HG03060 (cell line): ENCODE data around the gene TMEM51.
"Not testable (repeated sequence)": the region's sequence is repeated elsewhere in the genome, so short reads cannot be mapped to it uniquely, and the experiment has no call there.

Experiments
- ATAC-seq: cut with Tn5 transposase; IDR thresholded peaks from one replicate; pipeline ENCODE4 v1.9.1; 2021; ENCODE audit warnings: low read depth, moderate number of reproducible peaks; ENCODE audit not compliant: unreplicated experiment

TMEM51 gene

DNA sequence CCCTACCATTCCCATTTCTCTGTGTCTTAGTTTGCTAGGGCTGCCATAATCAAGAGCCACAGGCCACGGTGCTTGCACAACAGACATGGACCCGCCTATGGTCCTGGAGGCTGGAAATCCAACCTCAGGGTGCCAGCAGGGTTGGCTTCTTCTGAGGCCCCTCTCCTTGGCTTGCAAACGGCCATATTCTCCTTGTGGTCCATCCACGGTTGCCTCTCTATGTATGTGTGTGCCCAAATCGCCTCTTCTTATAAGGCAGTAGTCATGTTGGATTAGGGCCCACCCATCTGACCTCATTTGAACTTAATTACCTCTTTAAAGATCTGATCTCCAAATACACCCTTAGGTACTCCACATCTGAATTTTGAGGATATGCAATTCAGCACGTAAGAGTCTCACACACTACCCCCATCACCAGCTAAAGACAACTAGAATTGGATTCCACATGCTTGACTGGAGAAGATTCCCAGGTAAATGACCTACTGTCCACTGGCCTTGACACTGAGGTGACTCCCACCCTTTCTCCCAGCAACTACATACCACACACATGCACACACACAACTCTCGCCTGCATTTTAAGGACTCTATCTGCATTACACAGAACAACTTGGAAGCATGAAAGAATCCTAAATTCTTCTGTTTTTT lies 28.3 kb upstream of the TMEM51 start:
- ATAC-seq = no peak

- no peak for ATAC-seq
Measured at GRCh38 chr1:15128077-15128476, 25.5 kb upstream of the TMEM51 start.

DNA sequence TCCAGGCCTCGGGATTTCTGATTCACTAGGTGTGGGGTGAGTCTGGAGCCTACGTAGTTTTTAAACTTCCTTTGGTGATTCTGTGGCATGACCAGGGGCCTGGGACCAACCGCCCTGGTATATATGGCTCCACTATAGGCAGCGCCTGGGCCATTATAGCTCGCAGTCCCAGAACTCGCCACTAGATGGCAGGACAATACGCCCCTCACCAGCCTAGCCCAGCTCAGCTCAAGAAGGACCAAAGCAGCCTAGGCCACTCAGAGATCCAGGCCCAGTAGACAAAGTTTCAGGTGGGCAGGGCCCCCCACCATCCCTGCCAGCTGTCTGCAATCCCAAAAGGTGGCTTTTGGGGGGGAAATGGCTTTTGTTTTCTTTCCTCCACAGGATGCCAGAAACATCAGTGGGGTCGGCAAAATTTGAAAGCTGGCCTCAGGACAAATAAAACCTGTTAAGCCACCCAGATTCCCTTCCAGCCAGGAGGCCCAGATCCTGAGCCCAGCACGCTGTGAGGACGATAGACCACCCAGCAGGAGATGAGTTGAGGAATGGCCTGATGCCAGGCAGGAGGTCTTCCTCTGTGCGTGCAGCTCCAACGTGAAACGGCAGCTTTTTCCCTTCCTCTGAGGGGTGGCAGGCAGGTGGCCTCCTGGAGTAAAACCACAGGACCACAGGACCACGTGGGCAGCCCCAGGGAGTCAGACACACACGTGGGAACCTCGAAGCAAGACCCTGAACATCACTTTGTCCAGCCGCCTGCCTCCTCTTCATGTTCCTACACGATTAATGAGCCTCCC lies 24.8 kb upstream of the TMEM51 start:
- no peak for ATAC-seq

DNA sequence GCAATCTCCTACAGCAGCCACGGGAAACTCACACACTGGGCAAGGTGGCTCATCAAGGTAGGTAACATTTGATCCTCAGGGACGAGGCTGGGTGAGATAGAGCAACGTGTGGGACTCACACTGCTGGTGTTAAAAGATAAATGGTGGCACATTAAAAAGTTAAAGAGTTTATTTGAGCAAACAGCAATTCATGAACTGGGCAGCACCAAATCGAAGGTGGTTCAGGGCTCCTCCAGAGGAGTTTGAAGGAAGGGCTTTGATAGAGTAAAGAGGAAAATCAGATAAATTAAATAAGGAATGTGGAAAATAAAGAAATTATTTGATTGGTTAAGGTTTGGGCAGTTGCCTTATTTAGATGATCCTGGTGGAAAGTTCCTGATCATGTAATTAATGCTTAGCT lies 23.6 kb upstream of the TMEM51 start:
- no peak for ATAC-seq

- no peak for ATAC-seq
Measured at GRCh38 chr1:15130607-15131006, 22.9 kb upstream of the TMEM51 start.

DNA sequence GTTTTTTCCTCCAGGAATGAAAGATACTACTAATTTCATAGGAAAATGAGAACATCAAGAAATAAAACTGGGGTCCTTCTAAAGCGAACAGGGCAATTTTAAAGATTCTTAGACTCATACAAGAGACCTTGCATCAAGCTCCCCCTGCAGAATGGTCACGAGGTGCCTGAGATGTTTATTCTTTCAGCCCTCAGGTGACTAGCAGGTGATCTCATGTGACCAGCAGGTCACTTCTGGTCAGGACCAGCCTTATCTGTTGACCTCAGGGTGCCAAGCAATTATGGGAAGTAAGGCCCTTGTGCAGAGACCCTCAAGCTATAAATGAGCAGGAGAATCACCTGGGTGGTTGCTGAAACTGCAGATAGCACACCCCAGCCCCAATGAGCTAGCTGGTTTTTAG lies 20.6 kb upstream of the TMEM51 start:
- no peak for ATAC-seq

GRCh38 chr1:15134285-15134684 lies 19.3 kb upstream of the TMEM51 start:
- ATAC-seq = no peak

DNA sequence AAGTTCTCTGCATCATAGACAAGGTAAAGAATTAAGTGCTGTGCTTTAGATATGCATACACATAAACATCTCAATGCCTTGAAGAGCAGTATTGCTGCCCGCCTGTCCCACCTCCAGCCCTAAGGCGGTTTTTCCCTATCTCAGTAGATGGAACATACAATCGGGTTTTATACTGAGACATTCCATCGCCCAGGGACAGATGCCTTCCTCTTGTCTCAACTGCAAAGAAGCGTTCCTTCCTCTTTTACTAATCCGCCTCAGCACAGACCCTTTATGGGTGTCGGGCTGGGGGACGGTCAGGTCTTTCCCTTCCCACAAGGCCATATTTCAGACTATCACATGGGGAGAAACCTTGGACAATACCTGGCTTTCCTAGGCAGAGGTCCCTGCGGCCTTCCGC lies 17.9 kb upstream of the TMEM51 start:
- not testable (repeated sequence) for ATAC-seq

DNA sequence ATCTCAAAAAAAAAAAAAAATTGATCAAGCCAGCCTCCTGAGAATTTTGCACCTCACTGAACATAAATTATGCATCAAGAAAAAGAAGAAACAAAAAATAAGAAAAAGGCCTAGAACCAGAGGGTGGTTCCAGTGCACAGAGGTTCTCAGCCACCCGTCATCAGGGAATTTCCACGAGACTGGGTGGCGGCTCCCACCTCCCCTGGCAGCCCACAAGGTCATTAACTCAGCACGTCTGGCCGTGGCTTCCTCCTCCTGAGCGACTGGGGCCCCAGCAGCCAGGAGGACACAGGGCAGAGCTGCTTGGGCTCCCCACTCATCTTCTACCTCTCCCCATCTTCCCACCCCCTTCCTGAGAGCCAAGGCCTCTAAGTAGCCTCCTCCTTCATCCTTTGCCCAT lies 15.7 kb upstream of the TMEM51 start:
- ATAC-seq = no peak

DNA sequence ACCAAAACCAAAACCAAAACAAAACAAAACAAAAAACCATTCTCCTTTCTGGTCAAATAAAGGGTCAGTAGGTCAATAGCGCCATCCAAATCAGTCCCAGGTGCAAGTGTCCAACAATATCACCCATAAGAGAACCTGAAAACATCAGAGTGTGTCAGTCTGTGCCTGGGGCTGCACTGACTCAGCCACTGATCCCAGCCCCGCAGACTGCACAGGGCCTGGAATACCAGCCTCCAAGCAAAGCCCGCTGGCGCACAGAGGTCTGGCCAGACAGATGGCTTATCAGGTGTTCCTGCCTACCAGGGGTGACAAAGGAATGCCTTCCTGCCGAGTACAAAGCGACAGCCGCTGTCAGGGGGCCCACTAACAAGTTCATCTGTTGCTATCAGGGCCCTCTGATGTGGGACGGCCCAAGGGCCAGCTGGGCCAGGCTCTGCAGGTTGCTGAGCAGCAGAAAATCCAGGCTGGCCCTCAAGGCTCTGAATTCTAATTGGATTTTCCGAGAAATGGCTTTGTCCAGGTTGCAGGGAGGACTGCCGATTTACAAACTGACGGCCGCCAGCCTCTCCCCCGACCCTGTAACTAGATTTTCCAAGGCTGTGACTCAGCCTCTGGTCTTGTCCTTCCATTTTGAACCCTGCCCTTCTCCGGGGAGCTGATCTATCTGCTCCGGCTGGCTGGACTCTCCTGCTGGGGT lies 13.7 kb upstream of the TMEM51 start:
- no peak for ATAC-seq

GRCh38 chr1:15141935-15142539 lies 11.5 kb upstream of the TMEM51 start:
- ATAC-seq = no peak

GRCh38 chr1:15145327-15145726 lies 8.2 kb upstream of the TMEM51 start:
- no peak for ATAC-seq

- no peak for ATAC-seq
Measured at GRCh38 chr1:15146142-15146680, 7.3 kb upstream of the TMEM51 start.

DNA sequence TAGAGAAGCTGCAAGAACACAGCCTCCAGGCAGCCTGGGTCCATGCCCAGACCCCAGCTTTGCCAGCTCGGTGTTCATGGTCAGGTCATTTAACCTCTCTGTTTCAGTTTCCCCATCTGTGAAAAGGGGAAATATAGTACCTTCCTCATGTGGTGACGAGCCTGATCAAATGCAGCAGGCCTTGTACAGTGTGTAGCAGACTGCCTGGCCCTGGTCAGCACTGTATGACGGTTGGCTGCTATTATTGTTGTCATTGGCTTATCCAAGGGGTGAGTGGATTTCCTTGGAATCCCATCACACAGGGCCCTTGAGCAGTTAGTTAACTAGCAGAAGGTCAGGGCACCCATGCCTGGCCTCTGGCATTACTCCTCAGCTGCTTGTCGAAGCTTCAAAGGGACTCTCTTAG lies 6.6 kb upstream of the TMEM51 start:
- ATAC-seq = no peak

GRCh38 chr1:15148004-15148403 lies 5.5 kb upstream of the TMEM51 start:
- ATAC-seq = no peak

DNA sequence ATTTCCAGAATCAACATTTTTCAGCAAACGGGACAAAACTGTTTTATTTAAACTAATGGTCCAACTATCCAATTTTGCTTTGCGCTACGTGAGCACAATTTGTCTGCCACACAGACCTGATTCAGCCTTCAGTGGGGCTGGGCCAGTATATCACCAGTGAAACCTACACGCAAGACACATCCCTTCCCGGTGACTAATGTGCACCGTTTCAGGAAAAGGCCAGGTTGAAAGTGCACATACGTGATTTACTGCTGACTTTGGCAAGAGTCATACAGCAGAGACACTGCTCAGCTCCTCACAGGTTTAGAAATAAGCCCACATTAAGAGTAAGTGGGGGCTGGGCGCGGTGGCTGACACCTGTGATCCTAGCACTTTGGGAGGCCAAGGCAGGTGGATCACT lies 5.1 kb upstream of the TMEM51 start:
- ATAC-seq = no peak

- no peak for ATAC-seq
Measured at GRCh38 chr1:15148941-15149340, 4.6 kb upstream of the TMEM51 start.

GRCh38 chr1:15150376-15150775 lies 3.2 kb upstream of the TMEM51 start:
- no peak for ATAC-seq

GRCh38 chr1:15151377-15151806 lies 2.2 kb upstream of the TMEM51 start:
- no peak for ATAC-seq

DNA sequence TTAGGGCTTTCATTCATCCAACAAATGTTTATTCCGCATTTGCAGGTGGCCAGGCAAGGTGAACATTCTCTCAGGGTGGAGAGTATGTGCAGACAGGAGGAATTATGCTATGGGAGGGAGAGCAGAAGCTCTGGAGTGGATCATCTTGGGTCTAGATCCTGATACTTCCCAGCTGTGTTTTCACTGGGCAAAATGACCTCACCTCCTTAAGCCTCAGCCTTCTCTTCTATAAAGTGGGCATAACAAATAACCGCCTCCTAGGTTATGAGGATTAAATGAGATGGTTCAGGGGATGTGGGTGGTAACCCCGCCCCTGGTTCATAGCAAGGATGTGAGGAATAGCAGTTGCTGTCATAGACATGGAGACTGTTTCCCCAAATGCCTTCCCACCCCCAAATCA lies 1.7 kb upstream of the TMEM51 start:
- no peak for ATAC-seq
